Natural killer cell treated with Interleukin-12 subunit alpha and Interleukin-12 subunit beta and Interleukin-15 and Interleukin-18, amount 100 ng/mL, for 72 hours (primary cell): ENCODE data around the gene DPP6. TPM values are rescaled to one million over a fixed set of nuclear protein-coding genes. Genes with fewer than 3 reads are reported as not detected.

Experiments used
- ATAC-seq, 2 donors: fragments of 150-1000 bp; cut with Tn5 transposase in 1 of 2; sonication (Bioruptor Pico), chemical (Tn5 transposase) in 1 of 2; 2 replicates each; pipeline ENCODE4 v1.10.0; 2021
- DNase-seq: peaks from one replicate; pipeline ENCODE4 v3.0.0; 2022; ENCODE audit warnings: low spot score
- H3K27ac Mint-ChIP-seq, 2 donors: 1 replicate in 1 of 2; 2 replicates in 1 of 2; pipeline ENCODE4 v1.8.0; 2022; ENCODE audit warnings: mixed read lengths in 2 of 2, mild to moderate bottlenecking in 1 of 2, moderate library complexity in 1 of 2
- H3K27me3 Mint-ChIP-seq, 2 donors: 1 replicate in 1 of 2; 2 replicates in 1 of 2; pipeline ENCODE4 v1.8.0; 2022; ENCODE audit warnings: mixed read lengths in 2 of 2
- H3K36me3 Mint-ChIP-seq: one replicate; pipeline ENCODE4 v1.8.0; 2022; ENCODE audit warnings: mixed read lengths
- H3K4me1 Mint-ChIP-seq, 2 donors: 1 replicate in 1 of 2; 2 replicates in 1 of 2; pipeline ENCODE4 v1.8.0; 2022; ENCODE audit warnings: low read depth in 2 of 2, mixed read lengths in 2 of 2, mild to moderate bottlenecking in 1 of 2
- H3K4me3 Mint-ChIP-seq: one replicate; pipeline ENCODE4 v1.8.0; 2022; ENCODE audit warnings: mixed read lengths
- H3K9me3 Mint-ChIP-seq: 2 replicates; pipeline ENCODE4 v1.8.0; 2022; ENCODE audit warnings: mixed read lengths
- total RNA-seq, 2 donors: library from RNA; stranded (reverse); gene quantifications; one replicate each; pipeline ENCODE4 v1.2.3, GENCODE V29; 2022

DPP6 gene
- total RNA-seq, 2 donors from 2014 or later = not detected

DNA sequence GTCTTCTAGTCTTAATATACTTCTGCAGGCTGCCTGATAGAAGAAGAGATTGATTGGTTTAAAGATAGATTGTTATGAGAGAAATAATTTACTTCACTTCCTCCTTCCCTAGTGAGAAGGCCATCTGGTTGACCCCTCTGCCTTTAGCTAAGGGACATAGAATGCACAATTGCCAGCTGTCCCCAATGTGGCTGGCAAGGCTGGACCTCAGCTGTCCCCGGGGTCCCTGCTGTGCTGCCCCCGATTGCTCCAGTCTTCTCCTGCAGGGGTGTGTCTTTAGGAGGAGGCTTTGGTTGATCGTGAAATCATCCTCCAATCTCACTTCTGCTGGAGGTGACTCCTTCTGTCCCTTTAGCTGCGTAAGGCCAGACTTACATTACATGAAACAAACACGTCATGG is 388.5 kb downstream of the DPP6 start:
- DNase-seq (no peak), ATAC-seq (no peak)
- H3K4me3 Mint-ChIP-seq = no peak overlapping the region

DNA sequence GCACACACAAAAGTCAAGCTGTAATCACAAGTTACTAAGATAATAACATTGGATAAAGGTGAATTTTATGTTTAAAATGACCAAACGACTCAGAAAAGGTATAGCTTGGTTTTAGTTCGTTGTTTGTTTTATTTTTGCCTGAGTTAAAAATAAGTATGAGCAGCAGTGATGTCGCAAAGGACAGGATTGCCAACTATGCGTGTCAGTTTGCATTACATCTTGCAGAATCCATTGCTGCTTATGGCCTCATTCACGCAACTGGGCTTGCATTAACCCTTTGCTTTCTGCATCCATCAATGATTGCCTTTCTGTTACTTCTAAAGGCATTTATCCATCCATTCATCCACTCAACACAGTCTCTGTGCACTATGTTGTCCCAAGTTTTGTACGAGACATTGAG is 389.6 kb downstream of the DPP6 start:
- Mint-ChIP-seq H3K36me3 (peaks cover 8% of the 10 kb centered on the region), H3K9me3 (peaks cover 24% of the 10 kb centered on the region), H3K4me3 (no peak overlapping the region), H3K4me1 (no peaks in the 10 kb centered on the region), H3K27ac (no peak overlapping the region), H3K27me3 (no peaks in the 10 kb centered on the region)
- ATAC-seq (no peak), DNase-seq (no peak)

More for the DNA sequence above, 388.5 kb downstream of the DPP6 start:
- Mint-ChIP-seq H3K36me3 (peaks cover 8% of the 10 kb centered on the region), H3K27me3 (no peaks in the 10 kb centered on the region), H3K4me1 (no peaks in the 10 kb centered on the region), H3K9me3 (peaks cover 20% of the 10 kb centered on the region), H3K27ac (no peak overlapping the region)

GRCh38 chr7:154442939-154443338 is 390.7 kb downstream of the DPP6 start:
- H3K4me1 Mint-ChIP-seq = no peaks in the 10 kb centered on the region
- DNase-seq (no peak), ATAC-seq (peak in 1 of 2 donors; percentile 24)
- H3K27me3 Mint-ChIP-seq = no peaks in the 10 kb centered on the region
- no peak overlapping the region for H3K4me3 Mint-ChIP-seq
- no peak overlapping the region for H3K27ac Mint-ChIP-seq
- H3K36me3 Mint-ChIP-seq = peaks cover 8% of the 10 kb centered on the region
- H3K9me3 Mint-ChIP-seq = peaks cover 24% of the 10 kb centered on the region

GRCh38 chr7:154450451-154450850 is 398.3 kb downstream of the DPP6 start:
- H3K27ac Mint-ChIP-seq = no peak overlapping the region
- no peaks in the 10 kb centered on the region for H3K4me1 Mint-ChIP-seq
- ATAC-seq (no peak), DNase-seq (no peak)
- H3K36me3 Mint-ChIP-seq = peaks cover 6% of the 10 kb centered on the region
- peaks cover 10% of the 10 kb centered on the region for H3K9me3 Mint-ChIP-seq
- H3K27me3 Mint-ChIP-seq = no peaks in the 10 kb centered on the region
- no peak overlapping the region for H3K4me3 Mint-ChIP-seq

GRCh38 chr7:154451480-154452457 is 399.6 kb downstream of the DPP6 start:
- peaks cover 11% of the 10 kb centered on the region for H3K9me3 Mint-ChIP-seq
- no peaks in the 10 kb centered on the region for H3K4me1 Mint-ChIP-seq
- H3K27me3 Mint-ChIP-seq = no peaks in the 10 kb centered on the region
- ATAC-seq = no peak
- H3K4me3 Mint-ChIP-seq = no peak overlapping the region
- DNase-seq = no peak
- no peak overlapping the region for H3K27ac Mint-ChIP-seq
- H3K36me3 Mint-ChIP-seq = peaks cover 6% of the 10 kb centered on the region

GRCh38 chr7:154463794-154464193 is 411.6 kb downstream of the DPP6 start:
- Mint-ChIP-seq H3K9me3 (peaks cover 22% of the 10 kb centered on the region), H3K27me3 (no peaks in the 10 kb centered on the region), H3K27ac (no peak overlapping the region), H3K4me1 (no peaks in the 10 kb centered on the region), H3K4me3 (no peak overlapping the region), H3K36me3 (no peaks in the 10 kb centered on the region)
- ATAC-seq (no peak), DNase-seq (no peak)

GRCh38 chr7:154469652-154470051 is 417.5 kb downstream of the DPP6 start:
- Mint-ChIP-seq H3K36me3 (no peaks in the 10 kb centered on the region), H3K4me1 (no peaks in the 10 kb centered on the region), H3K27ac (no peak overlapping the region), H3K4me3 (no peak overlapping the region), H3K9me3 (peaks cover 23% of the 10 kb centered on the region), H3K27me3 (no peaks in the 10 kb centered on the region)
- ATAC-seq = no peak
- DNase-seq = no peak

- no peak for DNase-seq
- Mint-ChIP-seq H3K27me3 (no peaks in the 10 kb centered on the region), H3K9me3 (peaks cover 24% of the 10 kb centered on the region), H3K27ac (no peak overlapping the region), H3K36me3 (no peaks in the 10 kb centered on the region), H3K4me3 (no peak overlapping the region), H3K4me1 (no peaks in the 10 kb centered on the region)
- ATAC-seq = no peak
Observed at GRCh38 chr7:154472343-154472742, 420.1 kb downstream of the DPP6 start.

- H3K4me3 Mint-ChIP-seq = no peak overlapping the region
- H3K27me3 Mint-ChIP-seq = no peaks in the 10 kb centered on the region
- DNase-seq (no peak), ATAC-seq (no peak)
- H3K27ac Mint-ChIP-seq = no peak overlapping the region
- H3K36me3 Mint-ChIP-seq = no peaks in the 10 kb centered on the region
- H3K4me1 Mint-ChIP-seq = no peaks in the 10 kb centered on the region
- H3K9me3 Mint-ChIP-seq = peaks cover 23% of the 10 kb centered on the region
Observed at GRCh38 chr7:154473360-154473759, 421.2 kb downstream of the DPP6 start.

GRCh38 chr7:154474903-154475520 is 422.8 kb downstream of the DPP6 start:
- no peaks in the 10 kb centered on the region for H3K36me3 Mint-ChIP-seq
- no peak for DNase-seq
- no peak for ATAC-seq
- peaks cover 18% of the 10 kb centered on the region for H3K9me3 Mint-ChIP-seq
- H3K27me3 Mint-ChIP-seq = no peaks in the 10 kb centered on the region
- H3K4me1 Mint-ChIP-seq = no peaks in the 10 kb centered on the region
- H3K27ac Mint-ChIP-seq = no peak overlapping the region
- H3K4me3 Mint-ChIP-seq = no peak overlapping the region

DNA sequence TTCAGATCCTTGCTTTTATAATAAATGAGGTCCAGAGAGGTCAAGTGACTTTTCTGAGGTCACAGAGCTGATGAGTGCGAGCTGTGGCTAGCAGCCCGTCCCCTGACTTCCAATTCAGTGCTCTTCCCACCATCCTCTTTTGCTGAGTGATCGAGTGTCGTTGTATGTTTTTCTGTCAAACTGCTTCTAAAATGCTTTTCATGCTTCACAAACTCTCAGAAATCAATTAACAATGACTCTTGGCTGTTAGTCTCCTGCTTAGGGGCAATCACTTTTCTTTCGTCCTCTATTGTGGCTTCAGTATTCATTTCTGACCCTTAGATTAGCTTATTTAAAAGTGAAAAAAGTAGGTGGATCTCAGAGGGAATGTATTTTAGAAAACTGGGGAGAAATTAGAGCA is 423.7 kb downstream of the DPP6 start:
- Mint-ChIP-seq H3K4me1 (no peaks in the 10 kb centered on the region), H3K27me3 (no peaks in the 10 kb centered on the region), H3K27ac (no peak overlapping the region), H3K36me3 (no peaks in the 10 kb centered on the region), H3K4me3 (no peak overlapping the region), H3K9me3 (peaks cover 18% of the 10 kb centered on the region)
- ATAC-seq (no peak), DNase-seq (no peak)

GRCh38 chr7:154480817-154481216 is 428.6 kb downstream of the DPP6 start:
- Mint-ChIP-seq H3K4me1 (no peaks in the 10 kb centered on the region), H3K9me3 (peaks cover 16% of the 10 kb centered on the region), H3K27me3 (no peaks in the 10 kb centered on the region), H3K4me3 (no peak overlapping the region), H3K27ac (no peak overlapping the region), H3K36me3 (no peaks in the 10 kb centered on the region)
- DNase-seq = no peak
- no peak for ATAC-seq

DNA sequence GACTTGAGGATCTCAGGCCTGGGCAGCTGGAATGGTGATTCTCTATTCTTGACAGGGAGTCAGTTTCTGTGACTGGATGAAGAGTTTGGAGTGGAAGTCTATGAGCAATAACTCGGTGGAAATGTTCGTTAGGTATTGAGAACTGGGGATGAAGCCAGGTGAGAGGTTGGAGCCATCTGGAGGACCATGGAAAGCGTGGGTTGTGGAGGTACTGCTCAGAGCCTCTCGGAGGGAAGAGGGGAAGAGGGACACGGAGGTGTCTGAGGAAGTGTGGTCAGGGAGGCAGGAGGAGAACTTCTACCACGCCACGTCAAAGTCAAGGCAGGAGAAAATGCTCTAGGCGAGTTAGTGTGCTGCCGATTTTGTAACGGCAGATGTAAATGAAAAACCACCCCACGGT is 430.7 kb downstream of the DPP6 start:
- ATAC-seq (no peak), DNase-seq (no peak)
- H3K4me3 Mint-ChIP-seq = no peak overlapping the region
- H3K27me3 Mint-ChIP-seq = no peaks in the 10 kb centered on the region
- H3K4me1 Mint-ChIP-seq = no peaks in the 10 kb centered on the region
- no peaks in the 10 kb centered on the region for H3K36me3 Mint-ChIP-seq
- peaks cover 9% of the 10 kb centered on the region for H3K9me3 Mint-ChIP-seq
- H3K27ac Mint-ChIP-seq = no peak overlapping the region

DNA sequence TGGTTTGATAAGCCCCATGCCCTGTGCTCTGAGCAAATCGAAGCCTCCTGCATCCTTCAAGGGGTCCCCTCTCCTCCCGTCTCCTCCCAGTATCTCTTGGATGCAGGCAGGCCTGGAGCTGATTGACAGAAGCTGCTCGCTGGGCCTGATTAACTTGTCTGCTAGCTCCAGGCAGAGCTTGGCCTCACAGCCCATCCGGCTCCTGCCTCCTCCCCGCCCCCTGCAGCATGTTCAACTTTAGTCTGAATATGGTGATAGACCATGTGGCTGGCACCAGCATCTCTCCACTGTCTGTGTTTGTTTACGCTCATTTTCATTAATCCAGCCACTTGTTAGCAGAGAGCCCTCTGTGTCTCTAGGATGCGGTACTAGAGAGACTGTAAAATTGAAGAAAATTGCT is 432.2 kb downstream of the DPP6 start:
- H3K27ac Mint-ChIP-seq = no peak overlapping the region
- DNase-seq (no peak), ATAC-seq (no peak)
- H3K4me1 Mint-ChIP-seq = no peaks in the 10 kb centered on the region
- no peaks in the 10 kb centered on the region for H3K27me3 Mint-ChIP-seq
- H3K36me3 Mint-ChIP-seq = no peaks in the 10 kb centered on the region
- H3K9me3 Mint-ChIP-seq = peaks cover 3% of the 10 kb centered on the region
- no peak overlapping the region for H3K4me3 Mint-ChIP-seq
